HFF-Myc (cell line): ENCODE results near the gene MRPS9.

Source experiments
- DNase-seq: peaks from one replicate; pipeline ENCODE4 v3.0.0-alpha.2; 2011; ENCODE audit warnings: low read depth; ENCODE audit errors: extremely low read depth
- H3K4me3 ChIP-seq: replicated peaks from 2 replicates; pipeline ENCODE4 v1.5.1; 2011; ENCODE audit warnings: low read depth, mild to moderate bottlenecking, control low read depth, low read length
- CTCF ChIP-seq: IDR thresholded peaks from 2 replicates; pipeline ENCODE4 v1.5.1; 2012; ENCODE audit warnings: mild to moderate bottlenecking, low read depth, low read length, control low read depth; ENCODE audit errors: missing control alignments

Gene MRPS9

GRCh38 chr2:105039559-105039958 lies 1.7 kb downstream of the MRPS9 start:
- no peak overlapping the region for H3K4me3 ChIP-seq
- no peak for TF ChIP-seq CTCF
- DNase-seq: no peak

GRCh38 chr2:105042189-105042588 lies 4.3 kb downstream of the MRPS9 start:
- no peak for TF ChIP-seq CTCF
- DNase-seq: no peak
- H3K4me3 ChIP-seq: no peak overlapping the region

- no peak overlapping the region for H3K4me3 ChIP-seq
- TF ChIP-seq CTCF: no peak
- DNase-seq: no peak
Measured at GRCh38 chr2:105052773-105053172, 14.9 kb downstream of the MRPS9 start.

GRCh38 chr2:105055613-105056012 lies 17.7 kb downstream of the MRPS9 start:
- DNase-seq: no peak
- H3K4me3 ChIP-seq: no peak overlapping the region
- no peak for TF ChIP-seq CTCF

GRCh38 chr2:105056245-105056644 lies 18.4 kb downstream of the MRPS9 start:
- TF ChIP-seq CTCF: no peak
- H3K4me3 ChIP-seq: no peak overlapping the region
- no peak for DNase-seq

GRCh38 chr2:105057005-105057404 lies 19.1 kb downstream of the MRPS9 start:
- no peak for TF ChIP-seq CTCF
- DNase-seq: no peak
- no peak overlapping the region for H3K4me3 ChIP-seq

- no peak for TF ChIP-seq CTCF
- DNase-seq: no peak
Measured at GRCh38 chr2:105061560-105061959, 23.7 kb downstream of the MRPS9 start.

More at GRCh38 chr2:105061560-105061959, 23.7 kb downstream of the MRPS9 start:
- H3K4me3 ChIP-seq: no peak overlapping the region
